HepG2 (cell line): ENCODE data around the gene FAF1. TPM values are rescaled to one million over a fixed set of nuclear protein-coding genes. Genes with fewer than 3 reads are reported as not detected.

Experiments
- CAMTA2 ChIP-seq: sonication (generic); formaldehyde crosslinking; IDR thresholded peaks from 2 replicates; pipeline ENCODE4 v1.4.0; 2020; ENCODE audit warnings: mild to moderate bottlenecking, missing genetic modification reagents, borderline replicate concordance
- CC2D1A ChIP-seq: sonication (generic); formaldehyde crosslinking; IDR thresholded peaks from 2 replicates; pipeline ENCODE4 v1.8.1; 2023; ENCODE audit warnings: mild to moderate bottlenecking, missing genetic modification reagents
- E2F1 ChIP-seq: sonication (generic); formaldehyde crosslinking; IDR thresholded peaks from 2 replicates; pipeline ENCODE4 v1.5.0; 2020; ENCODE audit warnings: missing genetic modification reagents
- FOXK2 ChIP-seq: fragments of 450-650 bp; IDR thresholded peaks from 2 replicates; pipeline ENCODE4 v1.6.1; 2016
- JARID2 ChIP-seq: sonication (generic); formaldehyde crosslinking; IDR thresholded peaks from 2 replicates; pipeline ENCODE4 v1.8.1; 2023; ENCODE audit warnings: missing genetic modification reagents, inconsistent platforms; ENCODE audit not compliant: insufficient replicate concordance
- MYC ChIP-seq: sonication (generic); formaldehyde crosslinking; IDR thresholded peaks from 2 replicates; pipeline ENCODE4 v1.9.0; 2021; ENCODE audit warnings: missing genetic modification reagents, borderline replicate concordance
- NCOA5 ChIP-seq: sonication (generic); formaldehyde crosslinking; IDR thresholded peaks from 2 replicates; pipeline ENCODE4 v1.4.0; 2020; ENCODE audit warnings: missing genetic modification reagents
- ZBTB34 ChIP-seq: sonication (generic); formaldehyde crosslinking; IDR thresholded peaks from 2 replicates; pipeline ENCODE4 v1.8.0; 2022; ENCODE audit warnings: mild to moderate bottlenecking, missing genetic modification reagents
- ZBTB37 ChIP-seq: sonication (generic); formaldehyde crosslinking; IDR thresholded peaks from 2 replicates; pipeline ENCODE4 v1.4.0; 2020; ENCODE audit warnings: mild to moderate bottlenecking, missing genetic modification reagents
- ZFP36 ChIP-seq: fragments of 150-350 bp; IDR thresholded peaks from 2 replicates; pipeline ENCODE4 v1.6.1; 2018; ENCODE audit warnings: borderline replicate concordance, low read length, low read depth; ENCODE audit not compliant: partially characterized antibody
- ZNF292 ChIP-seq: sonication (generic); formaldehyde crosslinking; IDR thresholded peaks from 2 replicates; pipeline ENCODE4 v1.8.1; 2022; ENCODE audit warnings: mild to moderate bottlenecking, low read depth, missing genetic modification reagents, borderline replicate concordance
- ZNF33A ChIP-seq: sonication (generic); formaldehyde crosslinking; IDR thresholded peaks from 2 replicates; pipeline ENCODE4 v1.5.1; 2020; ENCODE audit warnings: missing genetic modification reagents, mild to moderate bottlenecking, moderate library complexity, borderline replicate concordance
- ZNF513 ChIP-seq: sonication (generic); formaldehyde crosslinking; conservative IDR thresholded peaks from 2 replicates; pipeline ENCODE4 v1.5.0; 2020; ENCODE audit warnings: missing genetic modification reagents
- ZNF567 ChIP-seq: sonication (generic); formaldehyde crosslinking; IDR thresholded peaks from 2 replicates; pipeline ENCODE4 v1.8.1; 2023; ENCODE audit warnings: mild to moderate bottlenecking, missing genetic modification reagents, borderline replicate concordance
- polyA plus RNA-seq, 8 experiments: library from polyadenylated mRNA; depleted of rRNA in 3 of 8; stranded (reverse) in 7 of 8; unstranded in 1 of 8; fragments of >200 nt; fragmentation: Illumina TruSeq in 4 of 8; extraction: Trizol in 4 of 8; gene quantifications; 2 replicates each; pipeline versions ENCODE4 v1.2.1 to v1.2.3, GENCODE V29; 2011 to 2016; ENCODE audit warnings: low read depth in 4 of 8, missing spikeins in 1 of 8, mixed read lengths in 1 of 8; ENCODE audit not compliant: insufficient read depth in 1 of 8
- total RNA-seq, 5 experiments: library from RNA; depleted of rRNA; stranded (reverse); fragments of >200 nt; fragmentation: Illumina TruSeq; extraction: Trizol; gene quantifications; 2 replicates each; pipeline ENCODE4 v1.2.3, GENCODE V29; 2016; ENCODE audit warnings: low read depth in 1 of 5
- TF ChIP-seq, protein P1 (sequence below): fragments of 450-650 bp; IDR thresholded peaks from 2 replicates; pipeline ENCODE4 v1.6.1; 2017; ENCODE audit warnings: mild to moderate bottlenecking
- TF ChIP-seq, protein P2 (sequence below): sonication (generic); formaldehyde crosslinking; IDR thresholded peaks from 2 replicates; pipeline ENCODE4 v1.5.1; 2020; ENCODE audit warnings: mild to moderate bottlenecking, moderate library complexity, missing genetic modification reagents

FAF1 gene
- total and polyA plus RNA-seq, 2 of the 13 experiments (the other 11 are each of a cell fraction or from before 2014, with no cell fraction given), result 19.4 to 63.3 TPM

DNA sequence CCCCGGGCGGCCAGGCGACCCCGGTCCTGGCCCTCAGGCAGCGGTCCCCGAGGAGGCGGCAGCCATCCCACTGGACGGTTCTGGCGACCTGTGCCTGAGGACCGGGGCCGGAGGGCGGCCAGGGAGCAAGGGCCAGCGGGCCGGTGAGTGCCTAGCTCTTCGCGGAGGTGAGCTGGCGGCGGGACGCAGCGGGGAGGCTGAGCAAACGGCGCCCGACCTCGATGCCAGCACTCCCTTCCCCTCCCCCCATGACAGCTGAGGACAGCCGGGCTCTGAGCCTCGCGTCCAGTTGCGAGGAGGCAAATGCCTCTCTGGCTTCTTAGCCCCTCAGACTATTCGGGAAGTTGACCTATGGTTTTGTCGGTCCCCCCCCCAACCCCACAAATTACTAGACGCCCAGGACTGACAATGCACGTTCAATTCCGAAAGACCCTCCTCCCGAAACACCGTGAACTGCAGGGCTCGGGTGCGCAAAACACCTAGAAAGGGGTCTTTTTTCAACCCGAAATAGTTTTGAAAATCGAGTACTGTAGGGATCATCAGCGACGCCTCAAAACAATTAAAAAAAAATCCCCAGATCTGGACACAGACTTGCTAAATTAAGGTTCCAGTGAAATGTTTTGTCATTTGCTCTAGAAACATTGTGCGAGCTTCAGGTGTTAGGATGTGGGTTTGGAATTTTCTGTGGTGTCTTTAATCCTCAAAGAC is 18.2 kb upstream of the FAF1 start (continued):
- TF ChIP-seq ZBTB34 (CRISPR knock-in tag), result 0 out of 2 replicates have a peak, but pooled peaks have one; percentile 14
- no peak for TF ChIP-seq NCOA5 (CRISPR knock-in tag)
- peak; percentile 49; the same call in 1 of the 2 replicates for TF ChIP-seq MYC (CRISPR knock-in tag)
- TF ChIP-seq ZNF513, result no peak
- TF ChIP-seq, protein P1, sequence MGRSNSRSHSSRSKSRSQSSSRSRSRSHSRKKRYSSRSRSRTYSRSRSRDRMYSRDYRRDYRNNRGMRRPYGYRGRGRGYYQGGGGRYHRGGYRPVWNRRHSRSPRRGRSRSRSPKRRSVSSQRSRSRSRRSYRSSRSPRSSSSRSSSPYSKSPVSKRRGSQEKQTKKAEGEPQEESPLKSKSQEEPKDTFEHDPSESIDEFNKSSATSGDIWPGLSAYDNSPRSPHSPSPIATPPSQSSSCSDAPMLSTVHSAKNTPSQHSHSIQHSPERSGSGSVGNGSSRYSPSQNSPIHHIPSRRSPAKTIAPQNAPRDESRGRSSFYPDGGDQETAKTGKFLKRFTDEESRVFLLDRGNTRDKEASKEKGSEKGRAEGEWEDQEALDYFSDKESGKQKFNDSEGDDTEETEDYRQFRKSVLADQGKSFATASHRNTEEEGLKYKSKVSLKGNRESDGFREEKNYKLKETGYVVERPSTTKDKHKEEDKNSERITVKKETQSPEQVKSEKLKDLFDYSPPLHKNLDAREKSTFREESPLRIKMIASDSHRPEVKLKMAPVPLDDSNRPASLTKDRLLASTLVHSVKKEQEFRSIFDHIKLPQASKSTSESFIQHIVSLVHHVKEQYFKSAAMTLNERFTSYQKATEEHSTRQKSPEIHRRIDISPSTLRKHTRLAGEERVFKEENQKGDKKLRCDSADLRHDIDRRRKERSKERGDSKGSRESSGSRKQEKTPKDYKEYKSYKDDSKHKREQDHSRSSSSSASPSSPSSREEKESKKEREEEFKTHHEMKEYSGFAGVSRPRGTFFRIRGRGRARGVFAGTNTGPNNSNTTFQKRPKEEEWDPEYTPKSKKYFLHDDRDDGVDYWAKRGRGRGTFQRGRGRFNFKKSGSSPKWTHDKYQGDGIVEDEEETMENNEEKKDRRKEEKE, result no peak
- no peak for TF ChIP-seq ZFP36
- no peak for TF ChIP-seq JARID2 (CRISPR knock-in tag)
- peak; percentile 22; the same call in 1 of the 2 replicates for TF ChIP-seq ZNF292
- no peak for TF ChIP-seq E2F1 (CRISPR knock-in tag)
- TF ChIP-seq, protein P2, sequence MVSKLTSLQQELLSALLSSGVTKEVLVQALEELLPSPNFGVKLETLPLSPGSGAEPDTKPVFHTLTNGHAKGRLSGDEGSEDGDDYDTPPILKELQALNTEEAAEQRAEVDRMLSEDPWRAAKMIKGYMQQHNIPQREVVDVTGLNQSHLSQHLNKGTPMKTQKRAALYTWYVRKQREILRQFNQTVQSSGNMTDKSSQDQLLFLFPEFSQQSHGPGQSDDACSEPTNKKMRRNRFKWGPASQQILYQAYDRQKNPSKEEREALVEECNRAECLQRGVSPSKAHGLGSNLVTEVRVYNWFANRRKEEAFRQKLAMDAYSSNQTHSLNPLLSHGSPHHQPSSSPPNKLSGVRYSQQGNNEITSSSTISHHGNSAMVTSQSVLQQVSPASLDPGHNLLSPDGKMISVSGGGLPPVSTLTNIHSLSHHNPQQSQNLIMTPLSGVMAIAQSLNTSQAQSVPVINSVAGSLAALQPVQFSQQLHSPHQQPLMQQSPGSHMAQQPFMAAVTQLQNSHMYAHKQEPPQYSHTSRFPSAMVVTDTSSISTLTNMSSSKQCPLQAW (CRISPR knock-in tag), result peak; percentile 36; the same call in 1 of the 2 replicates
- no peak for TF ChIP-seq CC2D1A (CRISPR knock-in tag)
- TF ChIP-seq ZNF33A (CRISPR knock-in tag), result no peak
- TF ChIP-seq CAMTA2 (CRISPR knock-in tag), result no peak
- no peak for TF ChIP-seq FOXK2
- TF ChIP-seq ZBTB37 (CRISPR knock-in tag), result no peak
- TF ChIP-seq ZNF567, result 0 out of 2 replicates have a peak, but pooled peaks have one; percentile 56
